Testis (tissue), 3 donors: ENCODE results near the gene TMEM255B. TPM values are rescaled to one million over a fixed set of nuclear protein-coding genes. Genes with fewer than 3 reads are reported as not detected.

Source experiments
- DNase-seq: peaks from one replicate; pipeline ENCODE4 v3.0.0-alpha.2; 2019
- H3K27ac ChIP-seq, 2 donors: fragments of 200-600 bp; sonication (generic); one replicate each; pipeline ENCODE4 v1.5.1; 2019
- H3K27me3 ChIP-seq: fragments of 200-600 bp; sonication (generic); one replicate; pipeline ENCODE4 v1.5.1; 2019
- H3K36me3 ChIP-seq: fragments of 200-600 bp; sonication (generic); one replicate; pipeline ENCODE4 v1.5.1; 2017; ENCODE audit warnings: low read depth; ENCODE audit errors: missing control alignments
- H3K4me1 ChIP-seq: fragments of 200-600 bp; sonication (generic); one replicate; pipeline ENCODE4 v1.5.1; 2019
- H3K4me3 ChIP-seq, 2 donors: fragments of 200-600 bp; sonication (generic); one replicate each; pipeline ENCODE4 v1.5.1; 2017 to 2019
- H3K9me3 ChIP-seq: fragments of 200-600 bp; sonication (generic); one replicate; pipeline ENCODE4 v1.5.1; 2017
- POLR2A ChIP-seq: fragments of 450-650 bp; IDR thresholded peaks from one replicate; pipeline ENCODE4 v1.6.1; 2017; ENCODE audit warnings: antibody characterized with exemption, mild to moderate bottlenecking, moderate library complexity
- WGBS, 2 donors: methylation state at CpG; one replicate each; pipeline ENCODE4 v1.1.5; 2018; 5-methylcytosine and 5-hydroxymethylcytosine counted together
- intact Hi-C: fragments of 100-400 bp; cut with DNase I; formaldehyde crosslinking; loops from one replicate; pipeline ENCODE4 v1.15.1; 2023; ENCODE audit warnings: low total_unique reads
- polyA plus RNA-seq: library from polyadenylated mRNA; stranded (reverse); fragments of 350-450 nt; fragmentation: Illumina TruSeq; extraction: RNeasy Lipid Tissue Mini Kit (QIAGEN cat#74804); gene quantifications from one replicate; pipeline ENCODE4 v1.2.3, GENCODE V29; 2014; ENCODE audit warnings: low read depth, low replicate concordance; ENCODE audit not compliant: insufficient read depth
- total RNA-seq, 2 donors: library from RNA; depleted of rRNA; stranded (reverse); fragments of >200 nt; gene quantifications; one replicate each; pipeline ENCODE4 v1.2.3, GENCODE V29; 2016
- TF ChIP-seq, protein P1 (sequence below), 3 experiments: fragments of 450-650 bp in 2 of 3; fragments of 200-600 bp in 1 of 3; sonication (generic) in 1 of 3; IDR thresholded peaks; one replicate each; pipeline ENCODE4 v1.5.1; 2016 to 2019; ENCODE audit warnings: antibody characterized with exemption in 3 of 3, mild to moderate bottlenecking in 2 of 3, moderate library complexity in 1 of 3

TMEM255B gene
- total and polyA plus RNA-seq, 3 donors from 2014 or later, result 6.9 to 10.9 (median 7.5) TPM

GRCh38 chr13:113746671-113747070 lies 12.4 kb upstream of the TMEM255B start:
- intact Hi-C loops, result no loop called here
- Histone ChIP-seq H3K9me3 (no peaks in the 10 kb centered on the region), H3K27ac (no peak overlapping the region), H3K36me3 (no peaks in the 10 kb centered on the region), H3K4me3 (no peak overlapping the region), H3K27me3 (no peaks in the 10 kb centered on the region), H3K4me1 (no peaks in the 10 kb centered on the region)
- TF ChIP-seq, protein P1, sequence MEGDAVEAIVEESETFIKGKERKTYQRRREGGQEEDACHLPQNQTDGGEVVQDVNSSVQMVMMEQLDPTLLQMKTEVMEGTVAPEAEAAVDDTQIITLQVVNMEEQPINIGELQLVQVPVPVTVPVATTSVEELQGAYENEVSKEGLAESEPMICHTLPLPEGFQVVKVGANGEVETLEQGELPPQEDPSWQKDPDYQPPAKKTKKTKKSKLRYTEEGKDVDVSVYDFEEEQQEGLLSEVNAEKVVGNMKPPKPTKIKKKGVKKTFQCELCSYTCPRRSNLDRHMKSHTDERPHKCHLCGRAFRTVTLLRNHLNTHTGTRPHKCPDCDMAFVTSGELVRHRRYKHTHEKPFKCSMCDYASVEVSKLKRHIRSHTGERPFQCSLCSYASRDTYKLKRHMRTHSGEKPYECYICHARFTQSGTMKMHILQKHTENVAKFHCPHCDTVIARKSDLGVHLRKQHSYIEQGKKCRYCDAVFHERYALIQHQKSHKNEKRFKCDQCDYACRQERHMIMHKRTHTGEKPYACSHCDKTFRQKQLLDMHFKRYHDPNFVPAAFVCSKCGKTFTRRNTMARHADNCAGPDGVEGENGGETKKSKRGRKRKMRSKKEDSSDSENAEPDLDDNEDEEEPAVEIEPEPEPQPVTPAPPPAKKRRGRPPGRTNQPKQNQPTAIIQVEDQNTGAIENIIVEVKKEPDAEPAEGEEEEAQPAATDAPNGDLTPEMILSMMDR (IDR thresholded peaks at IDR 0.05), result no peak
- TF ChIP-seq POLR2A, result no peak
- 85 to 88% methylated on average over 12 of the region's 12 CpGs for WGBS, 2 donors
- no peak for DNase-seq

DNA sequence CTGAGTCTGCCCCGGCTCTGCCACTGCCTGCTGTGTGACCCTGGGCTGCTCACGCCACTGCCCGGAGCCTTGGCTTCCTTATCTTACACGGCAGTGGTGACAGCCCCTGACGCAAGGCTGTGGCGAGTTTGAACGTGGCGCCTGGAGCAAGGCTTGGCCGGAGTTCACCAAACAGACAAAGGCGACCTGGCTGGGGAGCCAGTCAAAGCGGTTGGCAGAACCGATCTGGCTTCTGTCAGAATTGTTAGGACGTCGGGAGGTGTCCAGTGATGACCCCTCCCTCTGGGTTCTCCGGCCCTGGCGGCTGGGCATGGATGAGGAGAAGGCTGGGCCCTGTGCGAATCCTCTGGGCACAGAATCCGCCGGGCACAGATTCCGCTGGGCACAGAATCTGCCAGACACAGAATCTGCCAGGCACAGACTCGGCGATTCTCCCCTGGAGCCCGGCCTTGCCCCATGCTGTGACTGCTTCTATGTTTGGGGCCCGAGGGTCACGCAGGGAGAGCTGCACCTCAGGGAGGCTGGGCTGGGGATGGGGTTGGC lies 11.7 kb upstream of the TMEM255B start:
- Histone ChIP-seq H3K36me3 (no peaks in the 10 kb centered on the region), H3K27me3 (no peaks in the 10 kb centered on the region), H3K9me3 (no peaks in the 10 kb centered on the region), H3K27ac (no peak overlapping the region), H3K4me1 (no peaks in the 10 kb centered on the region), H3K4me3 (no peak overlapping the region)
- WGBS, 2 donors, result 89 to 94% methylated on average over 21 to 25 of the region's 25 CpGs
- intact Hi-C loops, result no loop called here
- DNase-seq, result no peak
- no peak for TF ChIP-seq POLR2A
- TF ChIP-seq, protein P1 (IDR thresholded peaks at IDR 0.05), result no peak

DNA sequence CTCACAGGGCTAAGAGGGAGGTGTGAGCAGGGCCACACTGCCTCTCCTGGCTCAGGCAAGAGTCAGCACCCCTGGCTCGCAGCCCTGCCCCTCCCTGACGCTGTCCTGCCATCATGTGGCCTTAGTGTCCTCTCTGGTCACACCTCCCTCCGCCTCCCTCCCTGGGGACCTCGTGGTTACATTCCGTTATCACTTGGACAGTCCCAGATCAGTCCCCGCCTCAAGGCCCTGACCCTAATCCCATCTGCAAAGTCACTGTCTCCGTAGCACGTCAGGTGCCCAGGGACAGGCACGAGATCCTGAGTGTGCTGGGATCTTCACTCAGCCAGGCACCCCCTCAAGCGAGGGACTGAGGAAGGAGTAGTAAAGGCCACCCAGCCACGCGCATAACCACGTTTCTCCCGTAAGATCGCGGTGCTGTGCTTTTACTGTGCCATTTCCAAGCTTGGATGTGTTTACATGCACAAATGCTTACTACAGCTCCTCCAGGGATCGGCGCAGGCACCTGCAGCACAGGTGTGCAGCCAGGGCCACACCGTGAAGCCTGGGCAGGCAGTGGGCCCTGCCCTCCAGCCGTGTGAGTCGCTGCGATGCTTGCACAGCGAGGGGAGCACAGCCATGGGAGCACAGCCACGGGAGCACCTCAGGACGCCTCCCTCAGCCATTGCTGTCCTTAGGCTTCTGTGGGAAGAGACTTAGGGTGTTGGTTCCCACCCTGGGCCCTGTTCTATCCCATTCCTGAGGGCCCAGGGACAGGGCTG lies 10.7 kb upstream of the TMEM255B start:
- no peaks in the 10 kb centered on the region for H3K4me1 ChIP-seq
- DNase-seq, result no peak
- no peak for TF ChIP-seq POLR2A
- TF ChIP-seq, protein P1 (IDR thresholded peaks at IDR 0.05), result no peak
- 88 to 90% methylated on average over 24 to 25 of the region's 25 CpGs for WGBS, 2 donors
- no peak overlapping the region for H3K4me3 ChIP-seq
- no peak overlapping the region for H3K27ac ChIP-seq
- no peaks in the 10 kb centered on the region for H3K36me3 ChIP-seq
- intact Hi-C loops, result no loop called here
- no peaks in the 10 kb centered on the region for H3K27me3 ChIP-seq
- no peaks in the 10 kb centered on the region for H3K9me3 ChIP-seq

- 90 to 93% methylated on average over 6 to 21 of the region's 22 CpGs for WGBS, 2 donors
- TF ChIP-seq POLR2A, result no peak
- TF ChIP-seq, protein P1 (IDR thresholded peaks at IDR 0.05), result no peak
- Histone ChIP-seq H3K9me3 (no peaks in the 10 kb centered on the region), H3K27me3 (no peaks in the 10 kb centered on the region), H3K4me3 (no peak overlapping the region), H3K4me1 (no peaks in the 10 kb centered on the region), H3K36me3 (no peaks in the 10 kb centered on the region), H3K27ac (no peak overlapping the region)
- intact Hi-C loops, result no loop called here
- no peak for DNase-seq
Observed at GRCh38 chr13:113748862-113749451, 10.1 kb upstream of the TMEM255B start.
